HL-60 (cell line): Measurements from ENCODE around the gene LANCL2.

Experiments
- DNase-seq, 2 experiments: peaks; one replicate each; pipeline ENCODE4 v3.0.0-alpha.2; 2010 to 2020; ENCODE audit warnings: low read depth in 1 of 2, low spot score in 1 of 2
- H3K27ac ChIP-seq: fragments of 250-450 bp; sonication (Bioruptor Pico); replicated peaks from 2 replicates; pipeline ENCODE4 v1.5.1; 2020; ENCODE audit warnings: mild to moderate bottlenecking, moderate library complexity
- H3K27me3 ChIP-seq: fragments of 250-450 bp; sonication (Bioruptor Pico); 2 replicates; pipeline ENCODE4 v1.5.1; 2021; ENCODE audit warnings: mild to moderate bottlenecking, moderate library complexity; ENCODE audit not compliant: insufficient read depth, poor library complexity, severe bottlenecking
- H3K4me3 ChIP-seq: replicated peaks from 2 replicates; pipeline ENCODE4 v1.5.1; 2011; ENCODE audit warnings: mild to moderate bottlenecking, control low read depth, low read length; ENCODE audit not compliant: insufficient read depth
- GABPA ChIP-seq: IDR thresholded peaks from 2 replicates; pipeline ENCODE4 v1.6.1; 2012; ENCODE audit warnings: low read depth
- POLR2AphosphoS5 ChIP-seq: IDR thresholded peaks from 2 replicates; pipeline ENCODE4 v1.6.1; 2012; ENCODE audit warnings: low read depth
- SPI1 ChIP-seq: IDR thresholded peaks from 2 replicates; pipeline ENCODE4 v1.6.1; 2012; ENCODE audit warnings: low read depth, mild to moderate bottlenecking, borderline replicate concordance
- TF ChIP-seq, protein P1 (sequence below): IDR thresholded peaks from 2 replicates; pipeline ENCODE4 v1.6.1; 2012; ENCODE audit warnings: low read depth; ENCODE audit not compliant: insufficient replicate concordance
- TF ChIP-seq, protein P2 (sequence below): IDR thresholded peaks from one replicate; pipeline ENCODE4 v1.5.1; 2011; ENCODE audit warnings: low read length, control low read depth, inconsistent platforms; ENCODE audit not compliant: insufficient read depth

LANCL2 gene

GRCh38 chr7:55444786-55445185, 79.6 kb downstream of the LANCL2 start:
- Histone ChIP-seq H3K27ac (no peak overlapping the region), H3K27me3 (peaks cover 10% of the 10 kb centered on the region), H3K4me3 (no peak overlapping the region)
- no peak for DNase-seq
- TF ChIP-seq SPI1, result no peak
- no peak for TF ChIP-seq POLR2AphosphoS5
- TF ChIP-seq, protein P1, sequence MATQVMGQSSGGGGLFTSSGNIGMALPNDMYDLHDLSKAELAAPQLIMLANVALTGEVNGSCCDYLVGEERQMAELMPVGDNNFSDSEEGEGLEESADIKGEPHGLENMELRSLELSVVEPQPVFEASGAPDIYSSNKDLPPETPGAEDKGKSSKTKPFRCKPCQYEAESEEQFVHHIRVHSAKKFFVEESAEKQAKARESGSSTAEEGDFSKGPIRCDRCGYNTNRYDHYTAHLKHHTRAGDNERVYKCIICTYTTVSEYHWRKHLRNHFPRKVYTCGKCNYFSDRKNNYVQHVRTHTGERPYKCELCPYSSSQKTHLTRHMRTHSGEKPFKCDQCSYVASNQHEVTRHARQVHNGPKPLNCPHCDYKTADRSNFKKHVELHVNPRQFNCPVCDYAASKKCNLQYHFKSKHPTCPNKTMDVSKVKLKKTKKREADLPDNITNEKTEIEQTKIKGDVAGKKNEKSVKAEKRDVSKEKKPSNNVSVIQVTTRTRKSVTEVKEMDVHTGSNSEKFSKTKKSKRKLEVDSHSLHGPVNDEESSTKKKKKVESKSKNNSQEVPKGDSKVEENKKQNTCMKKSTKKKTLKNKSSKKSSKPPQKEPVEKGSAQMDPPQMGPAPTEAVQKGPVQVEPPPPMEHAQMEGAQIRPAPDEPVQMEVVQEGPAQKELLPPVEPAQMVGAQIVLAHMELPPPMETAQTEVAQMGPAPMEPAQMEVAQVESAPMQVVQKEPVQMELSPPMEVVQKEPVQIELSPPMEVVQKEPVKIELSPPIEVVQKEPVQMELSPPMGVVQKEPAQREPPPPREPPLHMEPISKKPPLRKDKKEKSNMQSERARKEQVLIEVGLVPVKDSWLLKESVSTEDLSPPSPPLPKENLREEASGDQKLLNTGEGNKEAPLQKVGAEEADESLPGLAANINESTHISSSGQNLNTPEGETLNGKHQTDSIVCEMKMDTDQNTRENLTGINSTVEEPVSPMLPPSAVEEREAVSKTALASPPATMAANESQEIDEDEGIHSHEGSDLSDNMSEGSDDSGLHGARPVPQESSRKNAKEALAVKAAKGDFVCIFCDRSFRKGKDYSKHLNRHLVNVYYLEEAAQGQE, result no peak
- no peak for TF ChIP-seq GABPA
- TF ChIP-seq, protein P2, sequence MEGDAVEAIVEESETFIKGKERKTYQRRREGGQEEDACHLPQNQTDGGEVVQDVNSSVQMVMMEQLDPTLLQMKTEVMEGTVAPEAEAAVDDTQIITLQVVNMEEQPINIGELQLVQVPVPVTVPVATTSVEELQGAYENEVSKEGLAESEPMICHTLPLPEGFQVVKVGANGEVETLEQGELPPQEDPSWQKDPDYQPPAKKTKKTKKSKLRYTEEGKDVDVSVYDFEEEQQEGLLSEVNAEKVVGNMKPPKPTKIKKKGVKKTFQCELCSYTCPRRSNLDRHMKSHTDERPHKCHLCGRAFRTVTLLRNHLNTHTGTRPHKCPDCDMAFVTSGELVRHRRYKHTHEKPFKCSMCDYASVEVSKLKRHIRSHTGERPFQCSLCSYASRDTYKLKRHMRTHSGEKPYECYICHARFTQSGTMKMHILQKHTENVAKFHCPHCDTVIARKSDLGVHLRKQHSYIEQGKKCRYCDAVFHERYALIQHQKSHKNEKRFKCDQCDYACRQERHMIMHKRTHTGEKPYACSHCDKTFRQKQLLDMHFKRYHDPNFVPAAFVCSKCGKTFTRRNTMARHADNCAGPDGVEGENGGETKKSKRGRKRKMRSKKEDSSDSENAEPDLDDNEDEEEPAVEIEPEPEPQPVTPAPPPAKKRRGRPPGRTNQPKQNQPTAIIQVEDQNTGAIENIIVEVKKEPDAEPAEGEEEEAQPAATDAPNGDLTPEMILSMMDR, result no peak

DNA sequence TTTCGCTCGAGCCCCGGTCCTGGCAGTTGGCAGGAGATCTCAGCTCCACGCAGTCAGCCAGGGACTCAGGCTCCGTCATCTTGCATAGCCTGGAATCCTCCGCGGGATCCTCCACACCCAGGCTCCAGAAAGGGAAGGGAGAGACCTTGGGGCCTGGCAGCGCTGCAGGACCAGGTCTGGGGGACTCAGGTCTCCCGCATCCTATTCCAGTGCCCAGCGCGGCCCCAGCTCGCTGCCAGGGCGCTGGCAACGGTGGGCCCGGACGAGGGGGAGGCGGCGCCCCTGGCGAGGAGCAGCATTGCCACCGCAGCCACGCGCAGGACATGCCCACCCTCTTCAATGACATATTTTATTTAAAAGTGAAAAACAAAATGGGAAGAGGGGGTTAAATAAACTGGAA, 83.4 kb downstream of the LANCL2 start:
- H3K4me3 ChIP-seq, result no peak overlapping the region
- H3K27ac ChIP-seq, result no peak overlapping the region
- H3K27me3 ChIP-seq, result peaks cover 10% of the 10 kb centered on the region
- no peak for DNase-seq
- TF ChIP-seq, protein P2, result no peak
- TF ChIP-seq GABPA, result no peak
- TF ChIP-seq, protein P1, result no peak
- no peak for TF ChIP-seq POLR2AphosphoS5
- TF ChIP-seq SPI1, result no peak

GRCh38 chr7:55449205-55449991, 84.3 kb downstream of the LANCL2 start:
- Histone ChIP-seq H3K27me3 (peaks cover 10% of the 10 kb centered on the region), H3K27ac (no peak overlapping the region), H3K4me3 (no peak overlapping the region)
- TF ChIP-seq, protein P1, result no peak
- TF ChIP-seq, protein P2, result no peak
- TF ChIP-seq SPI1, result no peak
- TF ChIP-seq POLR2AphosphoS5, result no peak
- no peak for TF ChIP-seq GABPA
- no peak for DNase-seq
